Ascending aorta (tissue), 2 donors: ENCODE measurements around the gene UBE2E2. TPM values are rescaled to one million over a fixed set of nuclear protein-coding genes. Genes with fewer than 3 reads are reported as not detected.

Experiments
- DNase-seq, 2 donors: peaks; one replicate each; pipeline ENCODE4 v3.0.0-alpha.2; 2019; ENCODE audit warnings: low spot score in 2 of 2
- H3K27ac ChIP-seq, 2 donors: fragments of 200-600 bp; sonication (generic); one replicate each; pipeline ENCODE4 v1.5.1; 2016 to 2017; ENCODE audit warnings: mild to moderate bottlenecking in 1 of 2
- H3K27me3 ChIP-seq: fragments of 200-600 bp; sonication (generic); one replicate; pipeline ENCODE4 v1.5.1; 2017
- H3K36me3 ChIP-seq, 2 donors: fragments of 200-600 bp; sonication (generic); one replicate each; pipeline ENCODE4 v1.5.1; 2016
- H3K4me1 ChIP-seq, 2 donors: fragments of 200-600 bp; sonication (generic); one replicate each; pipeline ENCODE4 v1.5.1; 2016 to 2017; ENCODE audit warnings: mild to moderate bottlenecking in 1 of 2
- H3K4me3 ChIP-seq, 2 donors: fragments of 200-600 bp; sonication (generic); one replicate each; pipeline ENCODE4 v1.5.1; 2016 to 2017; ENCODE audit warnings: mild to moderate bottlenecking in 1 of 2
- H3K9me3 ChIP-seq, 2 donors: fragments of 200-600 bp; sonication (generic); one replicate each; pipeline ENCODE4 v1.5.1; 2016
- CTCF ChIP-seq, 3 experiments: fragments of 200-600 bp in 2 of 3; fragments of 450-650 bp in 1 of 3; sonication (generic) in 2 of 3; IDR thresholded peaks; one replicate each; pipeline ENCODE4 v1.5.1; 2016 to 2019; ENCODE audit warnings: antibody characterized with exemption in 3 of 3, mild to moderate bottlenecking in 1 of 3, moderate library complexity in 1 of 3
- intact Hi-C: fragments of 100-400 bp; cut with DNase I; formaldehyde crosslinking; loops from one replicate; pipeline ENCODE4 v1.15.1; 2023
- total RNA-seq: library from RNA; depleted of rRNA; stranded (reverse); fragments of >200 nt; gene quantifications from one replicate; pipeline ENCODE4 v1.1.0, GENCODE V29; 2016

The UBE2E2 gene
- total RNA-seq, 1 donor from 2014 or later, result 5.3 TPM

GRCh38 chr3:23368731-23369130 is 165.6 kb downstream of the UBE2E2 start:
- no peak for DNase-seq

DNA sequence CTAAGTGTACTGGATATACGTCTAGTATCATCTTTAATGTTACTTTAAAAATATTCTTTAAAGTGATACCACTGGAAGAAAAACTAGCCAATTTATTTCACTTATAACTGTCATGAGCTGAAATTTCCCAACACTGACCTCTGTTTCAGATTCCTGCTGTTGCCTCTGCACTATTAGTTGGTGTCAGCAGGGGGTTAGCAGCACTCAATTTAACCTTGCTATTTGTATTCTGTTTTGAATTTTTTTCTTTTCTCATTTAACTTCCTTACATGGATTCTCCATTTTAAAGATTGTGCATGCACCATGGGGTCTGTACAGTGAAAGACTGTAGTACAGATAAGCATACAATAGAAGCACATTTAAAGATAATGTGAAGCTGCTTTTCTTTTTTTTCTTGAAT is 169.2 kb downstream of the UBE2E2 start:
- DNase-seq, result no peak
- intact Hi-C loops, result no loop called here
- H3K27ac ChIP-seq, result no peak overlapping the region
- H3K9me3 ChIP-seq, result no peaks in the 10 kb centered on the region
- no peaks in the 10 kb centered on the region for H3K36me3 ChIP-seq
- H3K4me3 ChIP-seq, result no peak overlapping the region
- H3K27me3 ChIP-seq, result no peaks in the 10 kb centered on the region
- no peaks in the 10 kb centered on the region for H3K4me1 ChIP-seq
- TF ChIP-seq CTCF (IDR thresholded peaks at IDR 0.05), result no peak

More at GRCh38 chr3:23368731-23369130, 165.6 kb downstream of the UBE2E2 start:
- no peak for TF ChIP-seq CTCF (IDR thresholded peaks at IDR 0.05)
- Histone ChIP-seq H3K36me3 (no peaks in the 10 kb centered on the region), H3K4me1 (no peaks in the 10 kb centered on the region), H3K9me3 (peaks cover 0 to 8% of the 10 kb centered on the region in 2 donors), H3K27ac (no peak overlapping the region), H3K27me3 (no peaks in the 10 kb centered on the region), H3K4me3 (no peak overlapping the region)
- intact Hi-C loops, result no loop called here

DNA sequence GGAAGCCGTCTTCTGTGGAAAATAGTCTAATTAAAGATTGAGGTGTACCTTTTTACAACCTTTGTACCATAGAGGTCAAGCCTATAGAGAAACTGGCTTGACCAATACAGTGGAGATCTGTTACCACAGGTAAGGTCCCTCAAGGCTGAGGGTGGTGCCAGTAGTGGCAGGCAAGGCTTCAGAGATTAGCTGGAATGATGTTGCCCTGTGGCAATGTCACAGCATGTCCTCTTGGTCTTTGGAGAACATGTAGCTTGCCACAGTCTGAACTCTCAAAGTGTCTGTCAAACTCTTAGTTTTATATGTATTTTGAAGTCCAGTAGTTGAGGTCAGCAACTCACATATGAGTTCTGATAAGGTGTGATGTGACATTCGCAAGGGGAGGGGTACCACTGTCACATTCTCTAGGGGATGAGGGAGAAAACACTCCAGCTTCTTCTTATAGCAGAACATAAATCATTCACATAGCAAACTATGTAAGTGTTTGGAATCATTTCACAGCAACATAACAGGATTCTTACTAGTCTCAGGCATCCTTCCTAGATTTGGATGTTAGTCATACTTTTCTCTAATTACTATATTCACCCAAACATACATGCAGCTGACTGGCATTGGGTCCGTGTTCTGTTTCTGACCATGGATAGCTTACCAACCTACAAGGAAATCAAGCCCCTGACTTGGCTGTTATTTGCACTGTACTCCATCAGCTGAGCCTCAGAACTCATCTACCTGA is 173.6 kb downstream of the UBE2E2 start:
- H3K9me3 ChIP-seq, result no peaks in the 10 kb centered on the region
- no peaks in the 10 kb centered on the region for H3K27me3 ChIP-seq
- no peak for DNase-seq
- no peak overlapping the region for H3K27ac ChIP-seq
- H3K4me3 ChIP-seq, result no peak overlapping the region
- no peak for TF ChIP-seq CTCF (IDR thresholded peaks at IDR 0.05)
- intact Hi-C loops, result no loop called here
- no peaks in the 10 kb centered on the region for H3K36me3 ChIP-seq
- H3K4me1 ChIP-seq, result no peaks in the 10 kb centered on the region

GRCh38 chr3:23377928-23378672 is 175.0 kb downstream of the UBE2E2 start:
- H3K27me3 ChIP-seq, result no peaks in the 10 kb centered on the region
- H3K4me1 ChIP-seq, result no peaks in the 10 kb centered on the region
- H3K27ac ChIP-seq, result no peak overlapping the region
- H3K9me3 ChIP-seq, result no peaks in the 10 kb centered on the region
- no peak overlapping the region for H3K4me3 ChIP-seq
- no peak for TF ChIP-seq CTCF (IDR thresholded peaks at IDR 0.05)
- DNase-seq, result no peak
- intact Hi-C loops, result no loop called here
- H3K36me3 ChIP-seq, result no peaks in the 10 kb centered on the region

DNA sequence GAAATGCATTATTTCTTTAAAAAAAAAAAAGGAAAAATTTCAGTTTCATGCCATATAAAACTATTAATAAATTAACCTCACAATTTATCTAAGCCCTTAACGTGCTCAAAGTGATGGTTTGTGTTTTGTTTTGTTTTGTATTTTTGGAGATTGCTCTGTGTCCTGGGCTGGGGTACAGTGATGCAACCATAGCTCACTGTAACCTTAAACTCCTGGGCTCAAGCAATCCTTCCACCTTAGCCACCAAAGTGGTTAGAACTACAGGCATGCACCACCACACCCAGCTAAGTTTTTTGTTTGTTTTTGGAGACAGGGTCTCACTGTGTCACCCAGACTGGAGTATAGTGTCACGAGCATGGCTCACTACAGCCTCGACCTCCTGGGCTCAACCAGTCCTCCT is 180.7 kb downstream of the UBE2E2 start:
- no peaks in the 10 kb centered on the region for H3K9me3 ChIP-seq
- H3K4me3 ChIP-seq, result no peak overlapping the region
- no peaks in the 10 kb centered on the region for H3K36me3 ChIP-seq
- no peak for DNase-seq
- H3K27me3 ChIP-seq, result no peaks in the 10 kb centered on the region
- H3K4me1 ChIP-seq, result no peaks in the 10 kb centered on the region
- intact Hi-C loops, result no loop called here
- TF ChIP-seq CTCF (IDR thresholded peaks at IDR 0.05), result no peak
- H3K27ac ChIP-seq, result no peak overlapping the region
